ENCODE data around the gene HNRNPH1. TPM values are rescaled to one million over a fixed set of nuclear protein-coding genes. Genes with fewer than 3 reads are reported as not detected.
A peak's percentile ranks its signal among the peaks of the same experiment; 100 is the strongest.

The HNRNPH1 gene
- total RNA-seq, 4 donors from 2014 or later: 358 to 910 (median 594) TPM

- intact Hi-C loops (cut with DNase I; ENCODE audit: low total_unique reads) (no loop called here), in situ Hi-C loops (cut with MboI; ENCODE audit: low pct_ligation_motif_present in 1 of 4, low pct_unique_long_range_greater_than_20kb in 1 of 4, low sequenced_read_pairs in 3 of 4) (no loop called here)
- H3K9me3 ChIP-seq: no peaks in the 10 kb centered on the region
- no peak for DNase-seq
- H3K4me3 ChIP-seq: no peak overlapping the region
- H3K36me3 ChIP-seq: peaks cover 0 to 15% (median 5%) of the 10 kb centered on the region in 4 donors
- WGBS, 2 donors (ENCODE audit: low coverage in 1 of 2): 78 to 84% methylated on average over 6 to 9 of the region's 9 CpGs
- TF ChIP-seq POLR2AphosphoS5 (IDR thresholded peaks at IDR 0.05) (no peak), EP300 (IDR thresholded peaks at IDR 0.05; ENCODE audit: low read depth) (no peak), POLR2A (IDR thresholded peaks at IDR 0.05) (no peak), CTCF (IDR thresholded peaks at IDR 0.05) (no peak)
- H3K27ac ChIP-seq: peak overlapping the region; percentile 98 to 100 (median 100)
- peaks cover 16 to 34% (median 30%) of the 10 kb centered on the region in 4 donors for H3K4me1 ChIP-seq
- H3K27me3 ChIP-seq: no peaks in the 10 kb centered on the region
Measured at GRCh38 chr5:179624841-179625271, 1.4 kb upstream of the HNRNPH1 start.

GRCh38 chr5:179623906-179624741 lies 653 bp upstream of the HNRNPH1 start:
- DNase-seq: peak; percentile 36
- Histone ChIP-seq H3K4me1 (peaks cover 19 to 41% (median 37%) of the 10 kb centered on the region in 4 donors), H3K9me3 (no peaks in the 10 kb centered on the region), H3K27ac (peak overlapping the region; percentile 98 to 100 (median 100)), H3K4me3 (peak overlapping the region; percentile 64 to 90 (median 74)), H3K36me3 (peaks cover 0 to 21% (median 7%) of the 10 kb centered on the region in 4 donors), H3K27me3 (no peaks in the 10 kb centered on the region)
- in situ Hi-C loops (cut with MboI; ENCODE audit: low pct_ligation_motif_present in 1 of 4, low pct_unique_long_range_greater_than_20kb in 1 of 4, low sequenced_read_pairs in 3 of 4) (no loop called here), intact Hi-C loops (cut with DNase I; ENCODE audit: low total_unique reads) (no loop called here)
- WGBS, 2 donors (ENCODE audit: low coverage in 1 of 2): 17% methylated on average over 68 of the region's 68 CpGs; no CpG with 5 or more reads in 1 of the 2 donors
- TF ChIP-seq POLR2A (IDR thresholded peaks at IDR 0.05) (no peak), EP300 (IDR thresholded peaks at IDR 0.05; ENCODE audit: low read depth) (no peak), CTCF (IDR thresholded peaks at IDR 0.05) (peak in 3 of 5 experiments; percentile 7 to 40 (median 10))

GRCh38 chr5:179621551-179622214 lies 1.8 kb downstream of the HNRNPH1 start:
- no peak for TF ChIP-seq POLR2AphosphoS5 (IDR thresholded peaks at IDR 0.05)
- Histone ChIP-seq H3K27me3 (no peaks in the 10 kb centered on the region), H3K4me3 (peak overlapping the region; percentile 46 to 95 (median 83)), H3K9me3 (no peaks in the 10 kb centered on the region), H3K27ac (peak overlapping the region; percentile 98 to 100 (median 100)), H3K4me1 (peaks cover 24 to 63% (median 47%) of the 10 kb centered on the region in 4 donors), H3K36me3 (peaks cover 0 to 43% (median 19%) of the 10 kb centered on the region in 4 donors)
- in situ Hi-C loops (cut with MboI; ENCODE audit: low pct_ligation_motif_present in 1 of 4, low pct_unique_long_range_greater_than_20kb in 1 of 4, low sequenced_read_pairs in 3 of 4): no loop called here
- 4 to 8% methylated on average over 6 to 11 of the region's 11 CpGs for WGBS, 2 donors (ENCODE audit: low coverage in 1 of 2)
- no peak for DNase-seq
- intact Hi-C loops (cut with DNase I; ENCODE audit: low total_unique reads): no loop called here

GRCh38 chr5:179620703-179621350 lies 2.6 kb downstream of the HNRNPH1 start:
- in situ Hi-C loops (cut with MboI; ENCODE audit: low pct_ligation_motif_present in 1 of 4, low pct_unique_long_range_greater_than_20kb in 1 of 4, low sequenced_read_pairs in 3 of 4): no loop called here
- no peak for TF ChIP-seq CTCF (IDR thresholded peaks at IDR 0.05)
- no peak for TF ChIP-seq EP300 (IDR thresholded peaks at IDR 0.05; ENCODE audit: low read depth)
- TF ChIP-seq POLR2A (IDR thresholded peaks at IDR 0.05): no peak
- no peak for TF ChIP-seq POLR2AphosphoS5 (IDR thresholded peaks at IDR 0.05)
- intact Hi-C loops (cut with DNase I; ENCODE audit: low total_unique reads): no loop called here
- DNase-seq: no peak
- no peaks in the 10 kb centered on the region for H3K27me3 ChIP-seq
- WGBS, 2 donors (ENCODE audit: low coverage in 1 of 2): 0 to 8% methylated on average over 5 of the region's 5 CpGs
- peak overlapping the region; percentile 98 to 100 (median 100) for H3K27ac ChIP-seq
- peaks cover 24 to 66% (median 51%) of the 10 kb centered on the region in 4 donors for H3K4me1 ChIP-seq
- no peaks in the 10 kb centered on the region for H3K9me3 ChIP-seq
- H3K4me3 ChIP-seq: peak overlapping the region in 3 of 4 donors; percentile 76 to 95 (median 90)
- H3K36me3 ChIP-seq: peaks cover 0 to 51% (median 23%) of the 10 kb centered on the region in 4 donors
